Measurements from ENCODE around the gene C5. TPM values are rescaled to one million over a fixed set of nuclear protein-coding genes. Genes with fewer than 3 reads are reported as not detected.
A peak's percentile ranks its signal among the peaks of the same experiment; 100 is the strongest.

C5 gene
- total RNA-seq, 2 experiments from 2014 or later = 0.89 to 1.3 TPM

DNA sequence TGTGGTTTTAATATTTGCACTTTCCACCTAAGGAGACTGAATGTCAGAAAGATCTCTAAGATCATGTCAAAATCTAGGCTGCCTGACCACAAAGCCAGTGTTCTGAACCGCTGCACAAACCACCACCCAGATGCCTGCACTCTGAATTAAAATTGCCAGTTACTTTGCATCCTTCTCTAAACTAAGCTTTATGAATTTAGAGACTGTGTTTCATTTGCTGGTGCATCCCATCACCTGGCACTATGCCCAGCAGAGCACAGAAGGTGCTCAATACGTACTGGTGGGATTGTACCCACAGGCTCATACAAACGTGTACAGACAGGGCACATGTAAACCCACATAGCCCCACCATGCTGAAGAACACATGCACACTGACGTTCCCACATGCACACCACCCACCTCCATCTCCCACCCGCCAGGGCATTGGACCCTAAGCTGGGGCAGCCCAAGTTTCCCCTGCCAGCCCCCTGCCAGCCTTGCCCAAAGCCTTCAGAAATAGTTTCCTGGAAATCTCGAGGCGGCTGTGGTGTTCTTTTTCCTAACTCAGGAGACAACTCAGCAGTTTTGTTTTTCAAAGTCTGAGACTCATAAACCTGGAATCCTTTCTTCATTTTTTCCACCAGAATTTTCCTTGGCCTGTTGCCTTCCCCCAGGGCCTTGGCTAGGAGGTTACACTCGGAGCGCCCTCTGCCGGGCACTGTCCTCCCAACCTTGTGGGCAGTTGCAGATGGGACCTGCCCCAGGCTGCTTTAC, 113.9 kb downstream of the C5 start:
- DNase-seq = peak; percentile 79 to 95 (median 88)
- intact Hi-C loops (cut with DNase I, micrococcal nuclease) = loop anchor here (1.0 to 5.0 kb wide), 8 partner anchors 57 to 180 kb away; partner anchors contain the start of genes CNTRL (in 2 of the 2) and PHF19 (in 1 of the 2)
- Mint-ChIP-seq H3K27ac (peak overlapping the region; percentile 100), H3K36me3 (ENCODE audit: low read depth) (no peaks in the 10 kb centered on the region), H3K27me3 (no peaks in the 10 kb centered on the region), H3K4me1 (ENCODE audit: low read depth) (peaks cover 57% of the 10 kb centered on the region), H3K4me3 (peak overlapping the region; percentile 46), H3K9me3 (no peaks in the 10 kb centered on the region)
- TF ChIP-seq, protein P1, sequence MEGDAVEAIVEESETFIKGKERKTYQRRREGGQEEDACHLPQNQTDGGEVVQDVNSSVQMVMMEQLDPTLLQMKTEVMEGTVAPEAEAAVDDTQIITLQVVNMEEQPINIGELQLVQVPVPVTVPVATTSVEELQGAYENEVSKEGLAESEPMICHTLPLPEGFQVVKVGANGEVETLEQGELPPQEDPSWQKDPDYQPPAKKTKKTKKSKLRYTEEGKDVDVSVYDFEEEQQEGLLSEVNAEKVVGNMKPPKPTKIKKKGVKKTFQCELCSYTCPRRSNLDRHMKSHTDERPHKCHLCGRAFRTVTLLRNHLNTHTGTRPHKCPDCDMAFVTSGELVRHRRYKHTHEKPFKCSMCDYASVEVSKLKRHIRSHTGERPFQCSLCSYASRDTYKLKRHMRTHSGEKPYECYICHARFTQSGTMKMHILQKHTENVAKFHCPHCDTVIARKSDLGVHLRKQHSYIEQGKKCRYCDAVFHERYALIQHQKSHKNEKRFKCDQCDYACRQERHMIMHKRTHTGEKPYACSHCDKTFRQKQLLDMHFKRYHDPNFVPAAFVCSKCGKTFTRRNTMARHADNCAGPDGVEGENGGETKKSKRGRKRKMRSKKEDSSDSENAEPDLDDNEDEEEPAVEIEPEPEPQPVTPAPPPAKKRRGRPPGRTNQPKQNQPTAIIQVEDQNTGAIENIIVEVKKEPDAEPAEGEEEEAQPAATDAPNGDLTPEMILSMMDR (IDR thresholded peaks at IDR 0.05) = peak; percentile 94
- H3K27ac ChIP-seq (ENCODE audit: low read depth in 1 of 2, low read length in 2 of 2) = peak overlapping the region; percentile 45 to 100
- H3K4me3 ChIP-seq (ENCODE audit: low read length) = no peak overlapping the region
- ATAC-seq (ENCODE audit: poor library complexity) = peak; percentile 64
- peaks cover 56% of the 10 kb centered on the region for H3K4me1 ChIP-seq (ENCODE audit: insufficient read depth, low read length)
- POLR2A ChIA-PET = interaction anchor here (0.6 to 21.8 kb wide), 11 partner anchors 9 to 144 kb away, joined by 3 to 1343 read pairs (median 8); partner anchors contain the start of genes FBXW2, PHF19, PSMD5 and TRAF1
- H3K36me3 ChIP-seq (ENCODE audit: insufficient read depth, low read length) = no peaks in the 10 kb centered on the region
- CTCF ChIA-PET = interaction anchor here (0.8 to 4.4 kb wide), 13 partner anchors 10 to 90 kb away, joined by 3 to 35 read pairs (median 5); no protein-coding TSS in a partner anchor
- H3K27me3 ChIP-seq (ENCODE audit: control insufficient read depth in 1 of 2, insufficient read depth in 2 of 2, low read length in 2 of 2) = no peaks in the 10 kb centered on the region
- H3K9me3 ChIP-seq (ENCODE audit: control insufficient read depth in 1 of 2, insufficient read depth in 1 of 2, low read length in 2 of 2) = no peaks in the 10 kb centered on the region

DNA sequence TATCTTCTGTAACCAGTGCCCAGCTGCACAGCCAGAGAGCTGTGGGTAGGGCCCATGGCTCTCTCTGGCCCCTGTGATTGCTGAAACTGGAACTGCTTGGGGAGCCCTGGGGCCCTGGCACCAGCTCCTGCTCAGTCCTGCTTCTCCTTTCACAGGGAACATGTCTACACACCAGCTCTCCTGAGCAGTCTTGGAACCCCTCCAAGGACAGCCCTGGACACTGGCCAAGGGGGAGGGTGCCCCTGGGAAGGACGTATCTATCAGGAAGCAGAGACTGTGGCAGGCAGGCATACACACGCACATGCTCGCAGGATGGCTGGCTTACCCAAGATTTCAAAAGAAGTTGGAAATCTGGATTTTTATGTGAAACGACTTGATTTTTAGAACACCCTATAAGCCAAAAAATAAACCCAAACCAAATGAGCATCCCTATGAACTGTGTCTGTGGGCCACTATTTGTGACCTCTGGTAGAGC, 114.7 kb downstream of the C5 start:
- H3K36me3 ChIP-seq (ENCODE audit: insufficient read depth, low read length) = no peaks in the 10 kb centered on the region
- H3K4me3 ChIP-seq (ENCODE audit: low read length) = no peak overlapping the region
- DNase-seq (peak in 5 of 14 experiments; percentile 18 to 67 (median 37)), ATAC-seq (ENCODE audit: poor library complexity) (no peak)
- peak overlapping the region; percentile 100 for H3K27ac Mint-ChIP-seq
- peaks cover 64% of the 10 kb centered on the region for H3K4me1 ChIP-seq (ENCODE audit: insufficient read depth, low read length)
- no peaks in the 10 kb centered on the region for H3K9me3 ChIP-seq (ENCODE audit: control insufficient read depth in 1 of 2, insufficient read depth in 1 of 2, low read length in 2 of 2)
- TF ChIP-seq, protein P1 (IDR thresholded peaks at IDR 0.05) = no peak
- peak overlapping the region; percentile 45 to 100 for H3K27ac ChIP-seq (ENCODE audit: low read depth in 1 of 2, low read length in 2 of 2)
- peaks cover 63% of the 10 kb centered on the region for H3K4me1 Mint-ChIP-seq (ENCODE audit: low read depth)
- ChIA-PET CTCF (interaction anchor here (0.9 to 4.4 kb wide), 10 partner anchors 9 to 89 kb away, joined by 3 to 35 read pairs (median 8); no protein-coding TSS in a partner anchor), POLR2A (interaction anchor here (0.6 to 21.8 kb wide), 12 partner anchors 8 to 143 kb away, joined by 3 to 1343 read pairs (median 8); partner anchors contain the start of genes FBXW2, PHF19, PSMD5 and TRAF1)
- H3K4me3 Mint-ChIP-seq = peak overlapping the region; percentile 46
- H3K27me3 Mint-ChIP-seq = no peaks in the 10 kb centered on the region
- intact Hi-C loops (cut with DNase I, micrococcal nuclease) = loop anchor here (5.0 kb wide), 1 partner anchor 137 kb away; the partner anchor contains the start of gene CNTRL (in 2 of the 2)
- no peaks in the 10 kb centered on the region for H3K9me3 Mint-ChIP-seq
- no peaks in the 10 kb centered on the region for H3K36me3 Mint-ChIP-seq (ENCODE audit: low read depth)
- no peaks in the 10 kb centered on the region for H3K27me3 ChIP-seq (ENCODE audit: control insufficient read depth in 1 of 2, insufficient read depth in 2 of 2, low read length in 2 of 2)

DNA sequence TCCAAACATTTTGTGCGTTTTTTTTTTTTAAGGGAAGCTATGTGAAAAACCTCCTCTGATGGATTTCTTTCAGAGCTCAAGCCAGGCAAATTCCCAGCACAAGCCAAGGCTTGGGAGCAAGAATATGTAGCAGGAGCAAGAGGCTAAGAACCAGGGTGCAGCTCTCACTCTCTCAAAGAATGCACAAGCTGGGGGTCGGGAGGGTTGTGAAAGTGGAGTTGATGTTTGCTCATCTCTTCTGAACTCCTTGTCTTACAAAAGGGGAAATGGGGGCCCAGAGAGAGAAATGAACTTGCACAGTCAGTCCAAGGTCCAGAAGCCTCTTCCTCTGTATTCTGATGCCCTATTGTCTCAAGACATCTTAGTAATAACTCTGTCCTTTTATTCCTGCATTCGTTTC, 115.8 kb downstream of the C5 start:
- ChIA-PET CTCF (no interaction called here), POLR2A (interaction anchor here (0.6 to 21.8 kb wide), 5 partner anchors 34 to 141 kb away, joined by 3 to 1343 read pairs (median 5); partner anchors contain the start of genes FBXW2 and PHF19)
- Histone ChIP-seq H3K9me3 (ENCODE audit: control insufficient read depth in 1 of 2, insufficient read depth in 1 of 2, low read length in 2 of 2) (no peaks in the 10 kb centered on the region), H3K27ac (ENCODE audit: low read depth in 1 of 2, low read length in 2 of 2) (peak overlapping the region; percentile 97 to 100), H3K4me1 (ENCODE audit: insufficient read depth, low read length) (peaks cover 75% of the 10 kb centered on the region), H3K4me3 (ENCODE audit: low read length) (no peak overlapping the region), H3K27me3 (ENCODE audit: control insufficient read depth in 1 of 2, insufficient read depth in 2 of 2, low read length in 2 of 2) (no peaks in the 10 kb centered on the region), H3K36me3 (ENCODE audit: insufficient read depth, low read length) (no peaks in the 10 kb centered on the region)
- ATAC-seq (ENCODE audit: poor library complexity) (no peak), DNase-seq (peak in 2 of 14 experiments; percentile 44 to 45)
- Mint-ChIP-seq H3K27me3 (no peaks in the 10 kb centered on the region), H3K4me1 (ENCODE audit: low read depth) (peaks cover 74% of the 10 kb centered on the region), H3K36me3 (ENCODE audit: low read depth) (no peaks in the 10 kb centered on the region), H3K9me3 (no peaks in the 10 kb centered on the region), H3K27ac (peak overlapping the region; percentile 100), H3K4me3 (no peak overlapping the region)
- intact Hi-C loops (cut with DNase I, micrococcal nuclease) = loop anchor here in 1 of 2 experiments (5.0 kb wide), 1 partner anchor 48 kb away; no protein-coding TSS in a partner anchor
- TF ChIP-seq, protein P1 (IDR thresholded peaks at IDR 0.05) = no peak
